ENCODE data around the gene TTLL13. TPM values are rescaled to one million over a fixed set of nuclear protein-coding genes. Genes with fewer than 3 reads are reported as not detected.

Gene TTLL13
- total RNA-seq, 1 experiment from 2014 or later = 0.43 TPM

- Mint-ChIP-seq H3K36me3 (ENCODE audit: insufficient read depth, unreplicated experiment) (no peaks in the 10 kb centered on the region), H3K4me3 (ENCODE audit: unreplicated experiment) (no peak overlapping the region)
- POLR2A ChIA-PET = no interaction called here
Observed at GRCh38 chr15:90203473-90203872, 45.9 kb upstream of the TTLL13 start.

GRCh38 chr15:90203922-90204321 is 45.4 kb upstream of the TTLL13 start:
- H3K4me1 ChIP-seq = no peaks in the 10 kb centered on the region
- Mint-ChIP-seq H3K36me3 (ENCODE audit: insufficient read depth, unreplicated experiment) (no peaks in the 10 kb centered on the region), H3K27ac (ENCODE audit: unreplicated experiment) (no peak overlapping the region), H3K4me3 (ENCODE audit: unreplicated experiment) (no peak overlapping the region), H3K4me1 (ENCODE audit: low read depth, unreplicated experiment) (no peaks in the 10 kb centered on the region), H3K27me3 (ENCODE audit: insufficient read depth, unreplicated experiment) (no peaks in the 10 kb centered on the region), H3K9me3 (ENCODE audit: unreplicated experiment) (no peaks in the 10 kb centered on the region)
- ChIA-PET CTCF (interaction anchor here (0.7 to 1.9 kb wide), 2 partner anchors 11 to 47 kb away, joined by 4 to 5 read pairs; no protein-coding TSS in a partner anchor), POLR2A (no interaction called here)
- intact Hi-C loops (cut with micrococcal nuclease; ENCODE audit: unreplicated experiment) = no loop called here
- no peaks in the 10 kb centered on the region for H3K9me3 ChIP-seq
- no peak for DNase-seq
- H3K36me3 ChIP-seq (ENCODE audit: control insufficient read depth, insufficient read depth, low read length) = no peaks in the 10 kb centered on the region
- BruUV-seq (replicated peaks) = no TSS peak
- H3K27me3 ChIP-seq (replicated peaks; ENCODE audit: control insufficient read depth, insufficient read depth, low read length) = no peaks in the 10 kb centered on the region
- H3K4me3 ChIP-seq (ENCODE audit: low read depth, low read length) = no peak overlapping the region
- no peak for TF ChIP-seq CTCF (IDR thresholded peaks at IDR 0.05; ENCODE audit: insufficient read depth in 1 of 2, low read depth in 1 of 2, low read length in 1 of 2, severe bottlenecking in 1 of 2, unreplicated experiment in 1 of 2)

More at GRCh38 chr15:90203473-90203872, 45.9 kb upstream of the TTLL13 start:
- no peaks in the 10 kb centered on the region for H3K27me3 ChIP-seq (replicated peaks; ENCODE audit: control insufficient read depth, insufficient read depth, low read length)
- no peaks in the 10 kb centered on the region for H3K27me3 Mint-ChIP-seq (ENCODE audit: insufficient read depth, unreplicated experiment)
- BruUV-seq (replicated peaks) = no TSS peak
- no peaks in the 10 kb centered on the region for H3K9me3 Mint-ChIP-seq (ENCODE audit: unreplicated experiment)
- H3K36me3 ChIP-seq (ENCODE audit: control insufficient read depth, insufficient read depth, low read length) = no peaks in the 10 kb centered on the region
- H3K9me3 ChIP-seq = no peaks in the 10 kb centered on the region
- no peak for DNase-seq
- no peaks in the 10 kb centered on the region for H3K4me1 ChIP-seq
- intact Hi-C loops (cut with micrococcal nuclease; ENCODE audit: unreplicated experiment) = no loop called here
- no peak overlapping the region for H3K27ac Mint-ChIP-seq (ENCODE audit: unreplicated experiment)
- no peak overlapping the region for H3K4me3 ChIP-seq (ENCODE audit: low read depth, low read length)
- H3K4me1 Mint-ChIP-seq (ENCODE audit: low read depth, unreplicated experiment) = no peaks in the 10 kb centered on the region
- CTCF ChIA-PET = interaction anchor here (0.7 to 1.9 kb wide), 2 partner anchors 11 to 48 kb away, joined by 4 to 5 read pairs; no protein-coding TSS in a partner anchor
- no peak for TF ChIP-seq CTCF (IDR thresholded peaks at IDR 0.05; ENCODE audit: insufficient read depth in 1 of 2, low read depth in 1 of 2, low read length in 1 of 2, severe bottlenecking in 1 of 2, unreplicated experiment in 1 of 2)

- DNase-seq = no peak
- intact Hi-C loops (cut with micrococcal nuclease; ENCODE audit: unreplicated experiment) = no loop called here
- Mint-ChIP-seq H3K36me3 (ENCODE audit: insufficient read depth, unreplicated experiment) (no peaks in the 10 kb centered on the region), H3K27me3 (ENCODE audit: insufficient read depth, unreplicated experiment) (no peaks in the 10 kb centered on the region), H3K4me3 (ENCODE audit: unreplicated experiment) (no peak overlapping the region), H3K4me1 (ENCODE audit: low read depth, unreplicated experiment) (no peaks in the 10 kb centered on the region), H3K9me3 (ENCODE audit: unreplicated experiment) (no peaks in the 10 kb centered on the region), H3K27ac (ENCODE audit: unreplicated experiment) (no peak overlapping the region)
- ChIA-PET POLR2A (interaction anchor here (0.7 kb wide), 1 partner anchor 28 kb away, joined by 3 read pairs; the partner anchor contains the start of gene CIB1), CTCF (interaction anchor here (0.7 kb wide), 1 partner anchor 114 kb away, joined by 3 read pairs; no protein-coding TSS in a partner anchor)
- no peak for TF ChIP-seq CTCF (IDR thresholded peaks at IDR 0.05; ENCODE audit: insufficient read depth in 1 of 2, low read depth in 1 of 2, low read length in 1 of 2, severe bottlenecking in 1 of 2, unreplicated experiment in 1 of 2)
- BruUV-seq (replicated peaks) = no TSS peak
- Histone ChIP-seq H3K4me1 (no peaks in the 10 kb centered on the region), H3K36me3 (ENCODE audit: control insufficient read depth, insufficient read depth, low read length) (no peaks in the 10 kb centered on the region), H3K4me3 (ENCODE audit: low read depth, low read length) (no peak overlapping the region), H3K9me3 (no peaks in the 10 kb centered on the region), H3K27me3 (replicated peaks; ENCODE audit: control insufficient read depth, insufficient read depth, low read length) (no peaks in the 10 kb centered on the region)
Observed at GRCh38 chr15:90205050-90205848, 44.1 kb upstream of the TTLL13 start.

Measured in Caco-2 (cell line).